Testis (tissue), 3 donors: Measurements from ENCODE around the gene SESN2. TPM values are rescaled to one million over a fixed set of nuclear protein-coding genes. Genes with fewer than 3 reads are reported as not detected.

Experiments used
- DNase-seq: peaks from one replicate; pipeline ENCODE4 v3.0.0-alpha.2; 2019
- H3K27ac ChIP-seq, 2 donors: fragments of 200-600 bp; sonication (generic); one replicate each; pipeline ENCODE4 v1.5.1; 2019
- H3K27me3 ChIP-seq: fragments of 200-600 bp; sonication (generic); one replicate; pipeline ENCODE4 v1.5.1; 2019
- H3K36me3 ChIP-seq: fragments of 200-600 bp; sonication (generic); one replicate; pipeline ENCODE4 v1.5.1; 2017; ENCODE audit warnings: low read depth; ENCODE audit errors: missing control alignments
- H3K4me1 ChIP-seq: fragments of 200-600 bp; sonication (generic); one replicate; pipeline ENCODE4 v1.5.1; 2019
- H3K4me3 ChIP-seq, 2 donors: fragments of 200-600 bp; sonication (generic); one replicate each; pipeline ENCODE4 v1.5.1; 2017 to 2019
- H3K9me3 ChIP-seq: fragments of 200-600 bp; sonication (generic); one replicate; pipeline ENCODE4 v1.5.1; 2017
- CTCF ChIP-seq, 3 experiments: fragments of 450-650 bp in 2 of 3; fragments of 200-600 bp in 1 of 3; sonication (generic) in 1 of 3; IDR thresholded peaks; one replicate each; pipeline ENCODE4 v1.5.1; 2016 to 2019; ENCODE audit warnings: antibody characterized with exemption in 3 of 3, mild to moderate bottlenecking in 2 of 3, moderate library complexity in 1 of 3
- POLR2A ChIP-seq: fragments of 450-650 bp; IDR thresholded peaks from one replicate; pipeline ENCODE4 v1.6.1; 2017; ENCODE audit warnings: antibody characterized with exemption, mild to moderate bottlenecking, moderate library complexity
- WGBS, 2 donors: methylation state at CpG; one replicate each; pipeline ENCODE4 v1.1.5; 2018; 5-methylcytosine and 5-hydroxymethylcytosine counted together
- intact Hi-C: fragments of 100-400 bp; cut with DNase I; formaldehyde crosslinking; loops from one replicate; pipeline ENCODE4 v1.15.1; 2023; ENCODE audit warnings: low total_unique reads
- polyA plus RNA-seq: library from polyadenylated mRNA; stranded (reverse); fragments of 350-450 nt; fragmentation: Illumina TruSeq; extraction: RNeasy Lipid Tissue Mini Kit (QIAGEN cat#74804); gene quantifications from one replicate; pipeline ENCODE4 v1.2.3, GENCODE V29; 2014; ENCODE audit warnings: low read depth, low replicate concordance; ENCODE audit not compliant: insufficient read depth
- total RNA-seq, 2 donors: library from RNA; depleted of rRNA; stranded (reverse); fragments of >200 nt; gene quantifications; one replicate each; pipeline ENCODE4 v1.2.3, GENCODE V29; 2016

SESN2 gene
- total and polyA plus RNA-seq, 3 donors from 2014 or later: 16.9 to 43.7 (median 36.7) TPM

DNA sequence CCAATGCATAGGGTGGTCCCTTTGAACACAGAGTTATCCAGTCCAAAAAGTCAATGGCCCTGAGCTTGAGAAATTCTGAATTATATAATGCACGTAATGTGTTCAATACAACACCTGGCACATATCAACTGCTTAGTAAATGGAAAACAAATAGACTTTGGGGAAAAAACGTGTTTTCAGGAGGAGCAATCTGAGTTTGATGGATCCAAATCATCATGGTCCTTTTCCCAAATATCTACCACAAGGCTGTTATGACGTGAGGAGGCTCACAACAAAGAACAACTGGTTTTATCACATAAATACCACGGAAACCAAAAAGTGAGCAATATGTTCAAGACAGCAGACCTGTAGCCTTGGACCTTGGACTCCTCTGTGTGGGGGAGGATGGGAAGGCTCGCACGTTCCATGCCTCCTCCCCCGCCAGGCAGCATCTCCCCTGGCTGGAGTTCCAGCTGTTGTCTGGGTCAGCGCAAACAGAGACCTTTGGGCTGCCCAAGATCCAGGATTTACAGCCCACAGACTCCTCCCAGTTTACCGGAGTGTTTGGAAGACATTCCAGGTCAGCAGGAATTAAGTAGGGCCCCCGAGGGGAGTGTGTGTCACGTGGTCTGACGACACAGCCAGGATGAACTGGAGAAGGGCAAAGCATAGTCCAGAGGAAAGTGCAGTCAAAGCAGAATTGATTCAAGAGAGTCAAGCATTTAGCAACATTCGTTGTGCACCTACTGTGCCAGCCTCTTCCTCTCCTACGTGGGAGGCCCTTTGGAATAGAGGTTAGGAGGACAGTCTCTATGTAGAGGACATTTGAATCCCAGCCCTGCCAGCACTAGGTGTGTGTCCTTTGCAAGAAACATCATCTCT lies 37.3 kb downstream of the SESN2 start:
- intact Hi-C loops: no loop called here
- Histone ChIP-seq H3K9me3 (no peaks in the 10 kb centered on the region), H3K27ac (peak overlapping the region in 1 of 2 donors; percentile 50), H3K36me3 (no peaks in the 10 kb centered on the region), H3K4me1 (no peaks in the 10 kb centered on the region), H3K4me3 (no peak overlapping the region), H3K27me3 (no peaks in the 10 kb centered on the region)
- 27 to 30% methylated on average over 14 of the region's 14 CpGs for WGBS, 2 donors
- peak; percentile 68 for DNase-seq
- no peak for TF ChIP-seq POLR2A
- no peak for TF ChIP-seq CTCF (IDR thresholded peaks at IDR 0.05)

GRCh38 chr1:28297826-28298225 lies 38.5 kb downstream of the SESN2 start:
- Histone ChIP-seq H3K4me3 (no peak overlapping the region), H3K27me3 (no peaks in the 10 kb centered on the region), H3K9me3 (no peaks in the 10 kb centered on the region), H3K27ac (no peak overlapping the region), H3K4me1 (no peaks in the 10 kb centered on the region), H3K36me3 (no peaks in the 10 kb centered on the region)
- intact Hi-C loops: no loop called here
- 84 to 92% methylated on average over 2 of the region's 2 CpGs for WGBS, 2 donors
- DNase-seq: no peak
- TF ChIP-seq CTCF (IDR thresholded peaks at IDR 0.05) (no peak), POLR2A (no peak)

- H3K4me3 ChIP-seq: no peak overlapping the region
- WGBS, 2 donors: 96 to 97% methylated on average over 2 of the region's 2 CpGs
- TF ChIP-seq CTCF (IDR thresholded peaks at IDR 0.05): no peak
- no peak for TF ChIP-seq POLR2A
Measured at GRCh38 chr1:28298438-28298837, 39.1 kb downstream of the SESN2 start.

DNA sequence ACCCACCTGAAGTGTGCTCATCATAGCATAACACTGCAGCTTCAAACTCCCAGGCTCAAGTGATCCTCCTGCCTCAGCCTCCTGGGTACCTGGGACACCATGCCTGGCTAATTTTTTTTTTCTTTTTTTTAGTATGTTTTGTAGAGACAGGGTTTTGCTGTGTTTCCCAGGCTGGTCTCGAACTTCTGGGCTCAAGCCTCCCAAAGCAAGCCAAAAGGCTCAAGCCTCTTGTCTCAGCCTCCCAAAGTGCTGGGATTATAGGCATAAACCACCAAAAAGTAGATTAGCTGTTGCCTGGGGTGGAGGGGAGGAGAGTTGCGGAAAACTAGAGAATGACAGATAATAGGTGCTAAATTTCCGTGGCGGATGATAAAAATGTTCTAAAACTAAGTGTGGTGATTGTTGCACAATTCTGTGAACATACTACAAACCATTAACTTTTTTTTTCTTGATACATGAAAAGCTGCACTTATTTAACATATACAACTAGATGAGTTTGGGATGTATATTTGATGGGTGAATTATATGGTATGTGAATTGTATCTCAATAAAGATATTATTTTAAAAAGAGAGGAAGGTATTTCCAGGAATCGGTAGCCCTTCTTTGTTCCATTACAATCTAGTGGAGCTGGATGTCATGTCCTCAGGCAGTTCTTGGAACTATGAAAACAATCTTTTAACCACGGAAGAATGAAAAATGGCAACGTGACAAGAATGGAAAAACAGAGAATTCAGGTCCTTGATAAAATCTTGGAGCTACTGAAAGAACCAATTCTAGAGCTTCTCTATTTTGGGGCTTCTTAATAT lies 42.3 kb downstream of the SESN2 start:
- no peak for DNase-seq
- WGBS, 2 donors: 44 to 62% methylated on average over 7 of the region's 7 CpGs
- no peaks in the 10 kb centered on the region for H3K36me3 ChIP-seq
- intact Hi-C loops: no loop called here
- H3K27me3 ChIP-seq: no peaks in the 10 kb centered on the region
- H3K9me3 ChIP-seq: no peaks in the 10 kb centered on the region
- no peaks in the 10 kb centered on the region for H3K4me1 ChIP-seq
- H3K27ac ChIP-seq: no peak overlapping the region
- no peak for TF ChIP-seq CTCF (IDR thresholded peaks at IDR 0.05)
- no peak for TF ChIP-seq POLR2A
- no peak overlapping the region for H3K4me3 ChIP-seq

More at GRCh38 chr1:28298438-28298837, 39.1 kb downstream of the SESN2 start:
- Histone ChIP-seq H3K36me3 (no peaks in the 10 kb centered on the region), H3K27me3 (no peaks in the 10 kb centered on the region), H3K9me3 (no peaks in the 10 kb centered on the region), H3K4me1 (no peaks in the 10 kb centered on the region), H3K27ac (no peak overlapping the region)
- DNase-seq: no peak
- intact Hi-C loops: no loop called here
